SK-N-SH (cell line): Measurements from ENCODE around the gene LIN37. TPM values are rescaled to one million over a fixed set of nuclear protein-coding genes. Genes with fewer than 3 reads are reported as not detected.

Source experiments
- CTCF ChIA-PET: fragments of 300-600, 350-600 bp; formaldehyde crosslinking; extraction: SDS; loops from one replicate; lab custom pipeline; 2021; lab: Yijun Ruan, JAX
- POLR2A ChIA-PET: fragments of 350-600 bp; sonication (Branson Sonifier 250); formaldehyde crosslinking; extraction: SDS; loops from one replicate; lab custom pipeline; 2020; ENCODE audit warnings: antibody characterized with exemption, inconsistent platforms; lab: Yijun Ruan, JAX
- DNase-seq: peaks from one replicate; pipeline ENCODE4 v3.0.0; 2012
- H2AFZ ChIP-seq: fragments of 200-600 bp; sonication (generic); 2 replicates; pipeline ENCODE4 v1.8.1; 2016; ENCODE audit warnings: antibody characterized with exemption, mild to moderate bottlenecking, low read depth
- H3F3A ChIP-seq: fragments of 200-600 bp; sonication (generic); replicated peaks from 2 replicates; pipeline ENCODE3; 2016; ENCODE audit warnings: antibody characterized with exemption, mild to moderate bottlenecking; ENCODE audit not compliant: insufficient read depth
- H3K27ac ChIP-seq, 2 experiments: fragments of 200-500 bp in 1 of 2; fragments of 200-600 bp in 1 of 2; sonication (Bioruptor generic) in 1 of 2; sonication (generic), shearing (Covaris generic) in 1 of 2; 2 replicates each; pipeline versions ENCODE4 v1.5.1 to v1.6.1; 2014 to 2016; ENCODE audit warnings: low read depth in 2 of 2, inconsistent platforms in 1 of 2, low read length in 1 of 2, mild to moderate bottlenecking in 1 of 2, mixed read lengths in 1 of 2
- H3K27me3 ChIP-seq: fragments of 200-600 bp; sonication (generic), shearing (Covaris generic); 2 replicates; pipeline ENCODE4 v1.6.1; 2016; ENCODE audit warnings: mixed run types; ENCODE audit not compliant: insufficient read depth
- H3K36me3 ChIP-seq, 2 experiments: fragments of 200-500 bp in 1 of 2; fragments of 200-600 bp in 1 of 2; sonication (Bioruptor generic) in 1 of 2; sonication (generic) in 1 of 2; replicated peaks in 1 of 2; 2 replicates each; pipeline versions ENCODE3 to v1.5.1; 2014 to 2016; ENCODE audit warnings: low read length in 1 of 2, mild to moderate bottlenecking in 1 of 2; ENCODE audit not compliant: insufficient read depth in 2 of 2, control insufficient read depth in 1 of 2
- H3K4me1 ChIP-seq, 2 experiments: fragments of 200-500 bp in 1 of 2; fragments of 200-600 bp in 1 of 2; sonication (Bioruptor generic) in 1 of 2; sonication (generic), shearing (Covaris generic) in 1 of 2; 2 replicates each; pipeline versions ENCODE4 v1.5.1 to v1.6.1; 2014 to 2016; ENCODE audit warnings: low read depth in 1 of 2, low read length in 1 of 2, mixed run types in 1 of 2; ENCODE audit not compliant: insufficient read depth in 2 of 2, control insufficient read depth in 1 of 2
- H3K4me2 ChIP-seq: fragments of 200-600 bp; sonication (generic), shearing (Covaris generic); 2 replicates; pipeline ENCODE4 v1.6.1; 2017; ENCODE audit warnings: mixed run types
- H3K4me3 ChIP-seq, 2 experiments: fragments of 200-500 bp in 1 of 2; fragments of 200-600 bp in 1 of 2; sonication (Bioruptor generic) in 1 of 2; sonication (generic), shearing (Covaris generic) in 1 of 2; 2 replicates each; pipeline versions ENCODE4 v1.5.1 to v1.8.1; 2014 to 2016; ENCODE audit warnings: low read depth in 2 of 2, inconsistent platforms in 1 of 2, low read length in 1 of 2, mild to moderate bottlenecking in 1 of 2, mixed read lengths in 1 of 2, moderate library complexity in 1 of 2
- H3K79me2 ChIP-seq: fragments of 200-600 bp; sonication (generic); 2 replicates; pipeline ENCODE4 v1.8.1; 2017; ENCODE audit warnings: mild to moderate bottlenecking; ENCODE audit not compliant: insufficient read depth
- H3K9ac ChIP-seq: fragments of 200-600 bp; sonication (generic); 2 replicates; pipeline ENCODE4 v1.6.1; 2017; ENCODE audit warnings: mixed run types
- H3K9me2 ChIP-seq: fragments of 200-600 bp; sonication (generic); 2 replicates; pipeline ENCODE4 v1.6.1; 2017; ENCODE audit warnings: mixed run types
- H3K9me3 ChIP-seq: fragments of 200-600 bp; sonication (generic); 2 replicates; pipeline ENCODE4 v1.6.1; 2017; ENCODE audit warnings: mixed run types, mild to moderate bottlenecking, moderate library complexity
- H4K20me1 ChIP-seq: fragments of 200-600 bp; sonication (generic); 2 replicates; pipeline ENCODE4 v1.6.1; 2017; ENCODE audit warnings: mild to moderate bottlenecking, mixed run types; ENCODE audit not compliant: insufficient read depth
- CHD2 ChIP-seq: fragments of 150-350 bp; IDR thresholded peaks from 2 replicates; pipeline ENCODE4 v1.6.1; 2018; ENCODE audit warnings: low read length; ENCODE audit not compliant: partially characterized antibody
- EP300 ChIP-seq, 2 experiments: IDR thresholded peaks; 2 replicates each; pipeline versions ENCODE4 v1.4.0 to v1.6.1; 2012; ENCODE audit warnings: borderline replicate concordance in 1 of 2, low read depth in 1 of 2, low read length in 1 of 2
- FOSL2 ChIP-seq: IDR thresholded peaks from 2 replicates; pipeline ENCODE4 v1.4.0; 2012; ENCODE audit warnings: low read depth, mild to moderate bottlenecking, moderate library complexity, borderline replicate concordance
- FOXJ3 ChIP-seq: sonication (generic); formaldehyde crosslinking; IDR thresholded peaks from 2 replicates; pipeline ENCODE4 v1.5.1; 2020; ENCODE audit warnings: mild to moderate bottlenecking, missing genetic modification reagents
- JUND ChIP-seq: IDR thresholded peaks from 2 replicates; pipeline ENCODE4 v1.4.0; 2012
- MXI1 ChIP-seq: IDR thresholded peaks from 2 replicates; pipeline ENCODE4 v1.6.1; 2012; ENCODE audit warnings: mild to moderate bottlenecking, low read depth, low read length, improper control_type of control experiment
- POLR2AphosphoS5 ChIP-seq: IDR thresholded peaks from 2 replicates; pipeline ENCODE4 v1.6.1; 2012; ENCODE audit warnings: low read depth, low read length
- RFX5 ChIP-seq: IDR thresholded peaks from 2 replicates; pipeline ENCODE4 v1.6.1; 2012; ENCODE audit warnings: mild to moderate bottlenecking, improper control_type of control experiment, low read length
- SIN3A ChIP-seq: IDR thresholded peaks from 2 replicates; pipeline ENCODE4 v1.6.1; 2012; ENCODE audit warnings: low read depth, mild to moderate bottlenecking, low read length, moderate library complexity, borderline replicate concordance
- TCF12 ChIP-seq: IDR thresholded peaks from 2 replicates; pipeline ENCODE4 v1.4.0; 2012
- TEAD4 ChIP-seq: IDR thresholded peaks from 2 replicates; pipeline ENCODE4 v1.4.0; 2012; ENCODE audit warnings: mild to moderate bottlenecking, borderline replicate concordance; ENCODE audit not compliant: insufficient read depth
- WGBS: methylation state at CpG from one replicate; pipeline ENCODE4 v1.1.6; 2017; ENCODE audit warnings: low lambda C conversion rate; 5-methylcytosine and 5-hydroxymethylcytosine counted together
- polyA plus RNA-seq, 3 experiments: library from polyadenylated mRNA; depleted of rRNA; stranded (reverse); fragments of >200 nt; gene quantifications; 2 replicates each; pipeline ENCODE4 v1.2.3, GENCODE V29; 2012
- TF ChIP-seq, protein P1 (sequence below): IDR thresholded peaks from 2 replicates; pipeline ENCODE4 v1.6.1; 2012; ENCODE audit warnings: mild to moderate bottlenecking, low read depth, low read length, moderate library complexity
- TF ChIP-seq, protein P2 (sequence below): fragments of 150-350 bp; IDR thresholded peaks from 2 replicates; pipeline ENCODE4 v1.6.1; 2017; ENCODE audit warnings: antibody characterized with exemption, low read length, low read depth, borderline replicate concordance
- TF ChIP-seq, protein P3 (sequence below): IDR thresholded peaks from 2 replicates; pipeline ENCODE4; 2012
- TF ChIP-seq, protein P4 (sequence below): IDR thresholded peaks from 2 replicates; pipeline ENCODE4 v1.4.0; 2012; ENCODE audit warnings: low read depth, borderline replicate concordance
- TF ChIP-seq, protein P5 (sequence below): IDR thresholded peaks from 2 replicates; pipeline ENCODE4 v1.4.0; 2012; ENCODE audit warnings: low read depth
- TF ChIP-seq, protein P6 (sequence below): fragments of 150-350 bp; IDR thresholded peaks from 2 replicates; pipeline ENCODE4 v1.6.1; 2016; ENCODE audit warnings: mild to moderate bottlenecking, low read depth, low read length

LIN37 gene
- polyA plus RNA-seq, 1 of the 3 experiments (the other 2 are of a cell fraction) = 21.1 TPM

DNA sequence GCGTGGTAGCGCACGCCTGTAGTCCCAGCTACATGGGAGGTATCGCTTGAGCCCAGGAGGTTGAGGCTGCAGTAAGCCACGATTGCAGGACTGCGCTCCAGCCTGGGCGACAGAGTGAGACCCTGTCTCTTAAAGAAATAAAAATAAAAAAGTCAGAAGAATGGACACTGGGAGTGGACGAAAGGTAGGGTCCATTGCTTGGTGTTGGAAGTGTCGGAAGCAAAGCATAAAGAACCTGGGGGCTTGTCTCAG is 26.6 kb downstream of the LIN37 start (continued):
- TF ChIP-seq, protein P1, sequence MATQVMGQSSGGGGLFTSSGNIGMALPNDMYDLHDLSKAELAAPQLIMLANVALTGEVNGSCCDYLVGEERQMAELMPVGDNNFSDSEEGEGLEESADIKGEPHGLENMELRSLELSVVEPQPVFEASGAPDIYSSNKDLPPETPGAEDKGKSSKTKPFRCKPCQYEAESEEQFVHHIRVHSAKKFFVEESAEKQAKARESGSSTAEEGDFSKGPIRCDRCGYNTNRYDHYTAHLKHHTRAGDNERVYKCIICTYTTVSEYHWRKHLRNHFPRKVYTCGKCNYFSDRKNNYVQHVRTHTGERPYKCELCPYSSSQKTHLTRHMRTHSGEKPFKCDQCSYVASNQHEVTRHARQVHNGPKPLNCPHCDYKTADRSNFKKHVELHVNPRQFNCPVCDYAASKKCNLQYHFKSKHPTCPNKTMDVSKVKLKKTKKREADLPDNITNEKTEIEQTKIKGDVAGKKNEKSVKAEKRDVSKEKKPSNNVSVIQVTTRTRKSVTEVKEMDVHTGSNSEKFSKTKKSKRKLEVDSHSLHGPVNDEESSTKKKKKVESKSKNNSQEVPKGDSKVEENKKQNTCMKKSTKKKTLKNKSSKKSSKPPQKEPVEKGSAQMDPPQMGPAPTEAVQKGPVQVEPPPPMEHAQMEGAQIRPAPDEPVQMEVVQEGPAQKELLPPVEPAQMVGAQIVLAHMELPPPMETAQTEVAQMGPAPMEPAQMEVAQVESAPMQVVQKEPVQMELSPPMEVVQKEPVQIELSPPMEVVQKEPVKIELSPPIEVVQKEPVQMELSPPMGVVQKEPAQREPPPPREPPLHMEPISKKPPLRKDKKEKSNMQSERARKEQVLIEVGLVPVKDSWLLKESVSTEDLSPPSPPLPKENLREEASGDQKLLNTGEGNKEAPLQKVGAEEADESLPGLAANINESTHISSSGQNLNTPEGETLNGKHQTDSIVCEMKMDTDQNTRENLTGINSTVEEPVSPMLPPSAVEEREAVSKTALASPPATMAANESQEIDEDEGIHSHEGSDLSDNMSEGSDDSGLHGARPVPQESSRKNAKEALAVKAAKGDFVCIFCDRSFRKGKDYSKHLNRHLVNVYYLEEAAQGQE = no peak
- TF ChIP-seq FOXJ3 = no peak
- TF ChIP-seq, protein P2, sequence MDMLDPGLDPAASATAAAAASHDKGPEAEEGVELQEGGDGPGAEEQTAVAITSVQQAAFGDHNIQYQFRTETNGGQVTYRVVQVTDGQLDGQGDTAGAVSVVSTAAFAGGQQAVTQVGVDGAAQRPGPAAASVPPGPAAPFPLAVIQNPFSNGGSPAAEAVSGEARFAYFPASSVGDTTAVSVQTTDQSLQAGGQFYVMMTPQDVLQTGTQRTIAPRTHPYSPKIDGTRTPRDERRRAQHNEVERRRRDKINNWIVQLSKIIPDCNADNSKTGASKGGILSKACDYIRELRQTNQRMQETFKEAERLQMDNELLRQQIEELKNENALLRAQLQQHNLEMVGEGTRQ = no peak
- TF ChIP-seq TCF12 = no peak
- TF ChIP-seq POLR2AphosphoS5 = no peak
- no peak for TF ChIP-seq TEAD4
- no peak for TF ChIP-seq EP300 (IDR thresholded peaks at IDR 0.05; ENCODE audit: borderline replicate concordance in 1 of 2, low read depth in 1 of 2, low read length in 1 of 2)
- TF ChIP-seq CHD2 = no peak
- no peak for TF ChIP-seq RFX5

DNA sequence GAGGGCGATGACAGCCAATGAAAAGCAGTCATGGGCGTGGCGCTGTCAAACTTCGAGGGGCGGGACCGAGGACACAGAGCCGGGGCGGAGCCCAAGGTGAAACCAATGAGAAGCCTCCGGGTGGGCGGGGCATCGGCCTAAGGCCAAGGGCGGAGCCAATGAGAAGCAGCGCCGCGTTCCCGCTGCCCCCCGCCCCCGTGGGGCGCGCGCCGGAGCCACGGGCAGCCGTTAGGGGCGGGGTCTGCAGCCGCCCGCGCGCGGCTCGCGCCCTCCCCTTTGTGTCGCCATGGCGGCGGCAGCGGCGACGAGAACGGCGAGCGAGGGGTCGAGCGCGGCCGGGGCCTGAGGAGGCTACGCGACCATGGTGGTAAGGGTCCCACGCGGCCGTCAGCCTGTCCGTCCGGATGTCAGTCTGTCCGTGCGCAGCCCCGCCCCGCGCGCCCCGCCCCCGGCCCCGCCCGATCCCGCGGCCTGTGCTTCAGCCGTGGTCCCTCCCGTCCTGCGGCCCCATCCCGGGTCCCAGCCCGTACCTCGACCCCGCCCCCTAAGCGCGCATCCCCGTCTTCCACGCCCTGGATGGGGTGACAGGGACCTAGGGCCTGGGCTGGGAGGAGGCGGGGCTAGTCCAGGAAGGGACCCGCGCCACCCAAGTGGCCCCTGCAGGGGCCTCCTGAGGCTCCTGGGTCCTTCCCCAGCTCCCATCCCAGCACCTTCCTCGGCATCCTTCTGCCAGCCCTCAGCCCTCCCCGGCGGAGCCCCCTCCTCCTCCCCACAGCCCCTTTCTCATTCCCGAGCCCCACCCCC is 27.1 kb downstream of the LIN37 start, which contains the start of gene ARHGAP33:
TSS of gene ARHGAP33 (plus strand) at position 267 of the 804 bp plus-strand sequence. CDS start at position 362, 95 bp downstream.
- Histone ChIP-seq H3K27me3 (no peaks in the 10 kb centered on the region), H3K36me3 (no peaks in the 10 kb centered on the region), H3F3A (peaks cover 8% of the 10 kb centered on the region), H3K79me2 (peaks cover 13% of the 10 kb centered on the region; the same call in 1 of the 2 replicates), H3K9me3 (no peaks in the 10 kb centered on the region), H3K9ac (peak within 1 kb of the TSS; percentile 38; the same call in 1 of the 2 replicates), H3K9me2 (no peaks in the 10 kb centered on the region), H3K4me3 (peak within 1 kb of the TSS; percentile 59 to 76), H2AFZ (peak within 1 kb of the TSS; percentile 76; the same call in 1 of the 2 replicates), H3K27ac (no peak within 1 kb of the TSS), H4K20me1 (no peaks in the 10 kb centered on the region), H3K4me2 (peak within 1 kb of the TSS; percentile 90), H3K4me1 (peaks cover 0 to 12% of the 10 kb centered on the region in 2 experiments; a peak in 2 of 4 replicates)
- CTCF ChIA-PET = interaction anchor here (1.0 kb wide), 1 partner anchor 10 kb away, joined by 3 read pairs; no protein-coding TSS in a partner anchor
- DNase-seq = peak; percentile 99
- POLR2A ChIA-PET = interaction anchor here (0.5 kb wide), 1 partner anchor 64 kb away, joined by 4 read pairs; no protein-coding TSS in a partner anchor
- WGBS = 3% methylated on average over 38 of the region's 82 CpGs
- TF ChIP-seq, protein P3, sequence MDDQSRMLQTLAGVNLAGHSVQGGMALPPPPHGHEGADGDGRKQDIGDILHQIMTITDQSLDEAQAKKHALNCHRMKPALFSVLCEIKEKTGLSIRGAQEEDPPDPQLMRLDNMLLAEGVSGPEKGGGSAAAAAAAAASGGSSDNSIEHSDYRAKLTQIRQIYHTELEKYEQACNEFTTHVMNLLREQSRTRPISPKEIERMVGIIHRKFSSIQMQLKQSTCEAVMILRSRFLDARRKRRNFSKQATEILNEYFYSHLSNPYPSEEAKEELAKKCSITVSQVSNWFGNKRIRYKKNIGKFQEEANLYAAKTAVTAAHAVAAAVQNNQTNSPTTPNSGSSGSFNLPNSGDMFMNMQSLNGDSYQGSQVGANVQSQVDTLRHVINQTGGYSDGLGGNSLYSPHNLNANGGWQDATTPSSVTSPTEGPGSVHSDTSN = peak; percentile 42; the same call in 1 of the 2 replicates
- TF ChIP-seq FOSL2 (no peak), RFX5 (peak; percentile 58; the same call in 1 of the 2 replicates), MXI1 (peak; percentile 86), JUND (no peak), POLR2AphosphoS5 (no peak), EP300 (IDR thresholded peaks at IDR 0.05; ENCODE audit: borderline replicate concordance in 1 of 2, low read depth in 1 of 2, low read length in 1 of 2) (no peak), SIN3A (peak; percentile 62; the same call in 1 of the 2 replicates)
- TF ChIP-seq, protein P4, sequence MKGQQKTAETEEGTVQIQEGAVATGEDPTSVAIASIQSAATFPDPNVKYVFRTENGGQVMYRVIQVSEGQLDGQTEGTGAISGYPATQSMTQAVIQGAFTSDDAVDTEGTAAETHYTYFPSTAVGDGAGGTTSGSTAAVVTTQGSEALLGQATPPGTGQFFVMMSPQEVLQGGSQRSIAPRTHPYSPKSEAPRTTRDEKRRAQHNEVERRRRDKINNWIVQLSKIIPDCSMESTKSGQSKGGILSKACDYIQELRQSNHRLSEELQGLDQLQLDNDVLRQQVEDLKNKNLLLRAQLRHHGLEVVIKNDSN = no peak
- TF ChIP-seq, protein P5, sequence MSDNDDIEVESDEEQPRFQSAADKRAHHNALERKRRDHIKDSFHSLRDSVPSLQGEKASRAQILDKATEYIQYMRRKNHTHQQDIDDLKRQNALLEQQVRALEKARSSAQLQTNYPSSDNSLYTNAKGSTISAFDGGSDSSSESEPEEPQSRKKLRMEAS = peak; percentile 45; the same call in 1 of the 2 replicates
- TF ChIP-seq, protein P6, sequence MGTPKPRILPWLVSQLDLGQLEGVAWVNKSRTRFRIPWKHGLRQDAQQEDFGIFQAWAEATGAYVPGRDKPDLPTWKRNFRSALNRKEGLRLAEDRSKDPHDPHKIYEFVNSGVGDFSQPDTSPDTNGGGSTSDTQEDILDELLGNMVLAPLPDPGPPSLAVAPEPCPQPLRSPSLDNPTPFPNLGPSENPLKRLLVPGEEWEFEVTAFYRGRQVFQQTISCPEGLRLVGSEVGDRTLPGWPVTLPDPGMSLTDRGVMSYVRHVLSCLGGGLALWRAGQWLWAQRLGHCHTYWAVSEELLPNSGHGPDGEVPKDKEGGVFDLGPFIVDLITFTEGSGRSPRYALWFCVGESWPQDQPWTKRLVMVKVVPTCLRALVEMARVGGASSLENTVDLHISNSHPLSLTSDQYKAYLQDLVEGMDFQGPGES = 0 out of 2 replicates have a peak, but pooled peaks have one; percentile 34
